Suprapubic skin (tissue), 4 donors: ENCODE data around the gene KIZ. TPM values are rescaled to one million over a fixed set of nuclear protein-coding genes. Genes with fewer than 3 reads are reported as not detected.

Experiments used
- DNase-seq, 2 donors: peaks; one replicate each; pipeline ENCODE4 v3.0.0-alpha.2; 2019; ENCODE audit warnings: low spot score in 2 of 2
- H3K27ac ChIP-seq: fragments of 200-600 bp; sonication (generic); one replicate; pipeline ENCODE4 v1.5.1; 2019
- H3K27me3 ChIP-seq: fragments of 200-600 bp; sonication (generic); one replicate; pipeline ENCODE4 v1.5.1; 2019
- H3K36me3 ChIP-seq: fragments of 200-600 bp; sonication (generic); one replicate; pipeline ENCODE4 v1.5.1; 2019
- H3K4me1 ChIP-seq: fragments of 200-600 bp; sonication (generic); one replicate; pipeline ENCODE4 v1.5.1; 2019
- H3K4me3 ChIP-seq: fragments of 200-600 bp; sonication (generic); one replicate; pipeline ENCODE4 v1.5.1; 2019; ENCODE audit warnings: mild to moderate bottlenecking
- H3K9me3 ChIP-seq: fragments of 200-600 bp; sonication (generic); one replicate; pipeline ENCODE4 v1.5.1; 2019
- CTCF ChIP-seq, 2 donors: fragments of 200-600 bp in 1 of 2; fragments of 450-650 bp in 1 of 2; sonication (generic) in 1 of 2; IDR thresholded peaks; one replicate each; pipeline ENCODE4 v1.5.1; 2016 to 2019; ENCODE audit warnings: antibody characterized with exemption in 2 of 2, mild to moderate bottlenecking in 1 of 2, moderate library complexity in 1 of 2
- EP300 ChIP-seq: sonication (generic); formaldehyde crosslinking; IDR thresholded peaks from one replicate; pipeline ENCODE4 v1.6.1; 2017; ENCODE audit warnings: antibody characterized with exemption
- POLR2A ChIP-seq, 2 donors: fragments of 450-650 bp; IDR thresholded peaks; one replicate each; pipeline ENCODE4 v1.6.1; 2017; ENCODE audit warnings: antibody characterized with exemption in 2 of 2, mild to moderate bottlenecking in 2 of 2, moderate library complexity in 2 of 2
- POLR2AphosphoS5 ChIP-seq, 3 donors: sonication (generic); formaldehyde crosslinking; IDR thresholded peaks; one replicate each; pipeline ENCODE4 v1.6.1; 2017; ENCODE audit warnings: antibody characterized with exemption in 3 of 3
- WGBS: methylation state at CpG from one replicate; pipeline ENCODE4 v1.1.5; 2018; 5-methylcytosine and 5-hydroxymethylcytosine counted together
- total RNA-seq, 4 donors: library from RNA; depleted of rRNA; stranded (reverse); fragments of >200 nt; gene quantifications; one replicate each; pipeline ENCODE4 v1.1.0, GENCODE V29; 2016

The KIZ gene
- total RNA-seq, 4 donors from 2014 or later, result 14.7 to 43.0 (median 34.0) TPM

- H3K27ac ChIP-seq, result no peak overlapping the region
- no peaks in the 10 kb centered on the region for H3K27me3 ChIP-seq
- peaks cover 21% of the 10 kb centered on the region for H3K36me3 ChIP-seq
- H3K4me1 ChIP-seq, result no peaks in the 10 kb centered on the region
- DNase-seq, result no peak
- no peak for TF ChIP-seq POLR2A (IDR thresholded peaks at IDR 0.05)
- no peak for TF ChIP-seq EP300
- no peak for TF ChIP-seq CTCF (IDR thresholded peaks at IDR 0.05)
- no peak for TF ChIP-seq POLR2AphosphoS5 (IDR thresholded peaks at IDR 0.05)
- no peaks in the 10 kb centered on the region for H3K9me3 ChIP-seq
- no peak overlapping the region for H3K4me3 ChIP-seq
- WGBS, result 77% methylated on average over 1 of the region's 1 CpG
Measured at GRCh38 chr20:21147593-21147992, 21.7 kb downstream of the KIZ start.

- TF ChIP-seq POLR2A (IDR thresholded peaks at IDR 0.05), result no peak
- TF ChIP-seq EP300, result no peak
- TF ChIP-seq POLR2AphosphoS5 (IDR thresholded peaks at IDR 0.05), result no peak
- TF ChIP-seq CTCF (IDR thresholded peaks at IDR 0.05), result no peak
- Histone ChIP-seq H3K9me3 (no peaks in the 10 kb centered on the region), H3K4me1 (no peaks in the 10 kb centered on the region), H3K4me3 (no peak overlapping the region), H3K27ac (no peak overlapping the region), H3K36me3 (peaks cover 21% of the 10 kb centered on the region), H3K27me3 (no peaks in the 10 kb centered on the region)
- DNase-seq, result no peak
- 93% methylated on average over 6 of the region's 9 CpGs for WGBS
Measured at GRCh38 chr20:21149344-21149743, 23.5 kb downstream of the KIZ start.

- peaks cover 18% of the 10 kb centered on the region for H3K36me3 ChIP-seq
- H3K9me3 ChIP-seq, result no peaks in the 10 kb centered on the region
- no peaks in the 10 kb centered on the region for H3K4me1 ChIP-seq
- no peaks in the 10 kb centered on the region for H3K27me3 ChIP-seq
- no peak overlapping the region for H3K27ac ChIP-seq
- DNase-seq, result no peak
- no peak overlapping the region for H3K4me3 ChIP-seq
- TF ChIP-seq CTCF (IDR thresholded peaks at IDR 0.05) (no peak), POLR2AphosphoS5 (IDR thresholded peaks at IDR 0.05) (no peak), POLR2A (IDR thresholded peaks at IDR 0.05) (no peak), EP300 (no peak)
- WGBS, result 74% methylated on average over 5 of the region's 5 CpGs
Measured at GRCh38 chr20:21151791-21152190, 25.9 kb downstream of the KIZ start.

GRCh38 chr20:21154692-21155091 is 28.8 kb downstream of the KIZ start:
- no peak overlapping the region for H3K27ac ChIP-seq
- TF ChIP-seq POLR2AphosphoS5 (IDR thresholded peaks at IDR 0.05) (no peak), CTCF (IDR thresholded peaks at IDR 0.05) (no peak), EP300 (no peak), POLR2A (IDR thresholded peaks at IDR 0.05) (no peak)
- H3K4me1 ChIP-seq, result no peaks in the 10 kb centered on the region
- WGBS, result 47% methylated on average over 2 of the region's 2 CpGs
- no peak for DNase-seq
- H3K9me3 ChIP-seq, result no peaks in the 10 kb centered on the region
- H3K36me3 ChIP-seq, result peaks cover 5% of the 10 kb centered on the region
- no peaks in the 10 kb centered on the region for H3K27me3 ChIP-seq
- no peak overlapping the region for H3K4me3 ChIP-seq

GRCh38 chr20:21155268-21155667 is 29.4 kb downstream of the KIZ start:
- H3K9me3 ChIP-seq, result no peaks in the 10 kb centered on the region
- no peak for DNase-seq
- no peaks in the 10 kb centered on the region for H3K4me1 ChIP-seq
- H3K36me3 ChIP-seq, result peaks cover 4% of the 10 kb centered on the region
- H3K4me3 ChIP-seq, result no peak overlapping the region
- no peak overlapping the region for H3K27ac ChIP-seq
- 96% methylated on average over 5 of the region's 5 CpGs for WGBS
- TF ChIP-seq CTCF (IDR thresholded peaks at IDR 0.05), result no peak
- no peak for TF ChIP-seq POLR2AphosphoS5 (IDR thresholded peaks at IDR 0.05)
- no peak for TF ChIP-seq POLR2A (IDR thresholded peaks at IDR 0.05)
- TF ChIP-seq EP300, result no peak
- H3K27me3 ChIP-seq, result no peaks in the 10 kb centered on the region
